HG02973 (cell line): ENCODE results near the gene CD63.

Source experiments
- ATAC-seq: cut with Tn5 transposase; IDR thresholded peaks from one replicate; pipeline ENCODE4 v1.9.1; 2021; ENCODE audit warnings: moderate library complexity; ENCODE audit not compliant: unreplicated experiment

The CD63 gene

DNA sequence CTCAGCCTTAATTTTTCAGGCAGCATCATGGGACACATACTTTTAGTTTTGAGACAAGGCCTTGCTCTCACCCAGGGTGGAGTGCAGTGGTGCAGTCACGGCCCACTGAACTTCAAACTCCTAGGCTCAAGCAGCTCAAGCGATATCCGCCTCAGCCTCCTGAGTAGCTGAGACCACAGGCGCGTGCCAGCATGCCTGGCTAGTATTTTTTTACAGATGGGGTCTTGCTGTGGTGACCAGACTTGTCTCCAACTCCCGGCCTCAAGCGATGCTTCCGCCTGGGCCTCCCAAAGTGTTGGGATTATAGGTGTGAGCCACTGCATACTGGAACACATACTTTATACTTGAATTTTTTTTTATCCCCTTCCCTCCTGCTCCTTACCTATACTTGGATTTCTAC is 5.9 kb downstream of the CD63 start:
- no peak for ATAC-seq

DNA sequence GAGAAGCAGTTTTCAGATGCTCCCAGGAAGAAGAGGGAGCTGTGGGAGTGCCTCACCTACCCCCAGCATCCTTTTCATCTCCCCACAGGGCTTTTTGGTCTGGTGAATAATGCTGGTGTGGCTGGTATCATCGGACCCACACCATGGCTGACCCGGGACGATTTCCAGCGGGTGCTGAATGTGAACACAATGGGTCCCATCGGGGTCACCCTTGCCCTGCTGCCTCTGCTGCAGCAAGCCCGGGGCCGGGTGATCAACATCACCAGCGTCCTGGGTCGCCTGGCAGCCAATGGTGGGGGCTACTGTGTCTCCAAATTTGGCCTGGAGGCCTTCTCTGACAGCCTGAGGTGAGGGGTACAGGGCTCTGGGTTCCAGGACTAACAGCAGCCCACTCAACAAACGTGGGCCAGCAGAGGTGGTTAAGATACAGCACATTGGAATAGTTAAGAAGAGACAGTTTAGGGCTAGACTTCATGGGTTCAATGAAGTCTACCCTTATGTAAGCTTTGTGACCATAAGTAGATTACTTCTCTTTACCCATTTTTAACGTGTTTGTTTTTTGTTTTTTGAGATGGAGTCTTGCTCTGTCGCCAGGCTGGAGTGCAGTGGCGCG is 7.1 kb downstream of the CD63 start:
- ATAC-seq = no peak

DNA sequence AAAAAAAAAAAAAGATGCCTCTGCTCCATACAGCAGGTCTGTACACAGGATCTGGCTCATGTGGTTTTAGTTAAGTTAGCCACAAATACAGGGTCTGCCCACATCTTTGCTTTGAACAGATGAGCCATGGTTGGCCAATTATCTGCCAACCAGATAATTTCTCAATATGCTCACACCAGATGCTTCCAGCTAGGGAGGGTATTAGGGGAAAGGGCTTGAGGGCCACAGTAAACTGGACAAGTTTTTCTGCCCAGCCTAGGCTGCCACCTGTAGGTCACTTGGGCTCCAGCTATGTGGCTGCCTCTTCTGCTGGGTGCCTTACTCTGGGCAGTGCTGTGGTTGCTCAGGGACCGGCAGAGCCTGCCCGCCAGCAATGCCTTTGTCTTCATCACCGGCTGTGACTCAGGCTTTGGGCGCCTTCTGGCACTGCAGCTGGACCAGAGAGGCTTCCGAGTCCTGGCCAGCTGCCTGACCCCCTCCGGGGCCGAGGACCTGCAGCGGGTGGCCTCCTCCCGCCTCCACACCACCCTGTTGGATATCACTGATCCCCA is 7.8 kb downstream of the CD63 start:
- ATAC-seq = no peak

DNA sequence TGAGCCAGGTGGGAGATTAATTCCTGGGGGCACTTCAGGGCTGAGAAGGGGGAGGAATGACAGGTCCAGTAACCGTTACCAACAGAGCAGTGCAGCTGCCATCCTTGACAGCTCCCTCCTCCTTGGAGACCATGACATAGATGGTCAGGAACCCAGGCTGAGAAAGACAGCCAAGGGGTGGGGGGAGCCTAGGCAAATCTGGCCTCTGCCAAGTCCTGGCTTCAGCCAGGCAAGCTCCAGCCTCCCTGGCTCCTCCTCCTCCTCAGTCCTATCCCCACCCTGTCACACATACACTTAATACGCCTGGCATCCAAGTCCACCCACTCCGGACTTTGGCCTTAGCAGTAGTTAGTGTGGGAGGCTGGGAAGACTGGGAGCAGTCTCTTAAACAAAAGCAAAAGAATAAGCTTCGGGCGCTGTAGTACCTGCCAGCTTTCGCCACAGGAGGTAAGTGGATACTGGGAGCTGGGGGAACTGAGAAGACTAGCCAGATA is 8.7 kb downstream of the CD63 start, which contains the start of gene RDH5:
Gene RDH5 (plus strand): TSS at position 323 of the 494 bp plus-strand sequence. CDS start 792 bp downstream, outside the sequence.
- ATAC-seq = no peak

DNA sequence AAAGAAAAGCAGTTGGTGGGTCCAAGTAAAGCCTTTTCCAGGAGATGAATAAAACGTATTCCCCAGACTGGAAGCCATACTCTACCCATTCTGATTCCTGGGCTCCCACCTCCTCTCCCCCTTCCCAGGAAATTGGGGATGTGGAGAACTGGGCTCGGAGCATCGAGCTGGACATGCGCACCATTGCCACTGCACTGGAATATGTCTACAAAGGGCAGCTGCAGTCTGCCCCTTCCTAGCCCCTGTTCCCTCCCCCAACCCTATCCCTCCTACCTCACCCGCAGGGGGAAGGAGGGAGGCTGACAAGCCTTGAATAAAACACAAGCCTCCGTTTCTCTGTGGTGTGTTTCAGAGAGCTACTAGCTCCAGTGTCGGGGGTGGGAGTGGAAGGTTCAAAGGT is 9.4 kb downstream of the CD63 start:
- no peak for ATAC-seq

DNA sequence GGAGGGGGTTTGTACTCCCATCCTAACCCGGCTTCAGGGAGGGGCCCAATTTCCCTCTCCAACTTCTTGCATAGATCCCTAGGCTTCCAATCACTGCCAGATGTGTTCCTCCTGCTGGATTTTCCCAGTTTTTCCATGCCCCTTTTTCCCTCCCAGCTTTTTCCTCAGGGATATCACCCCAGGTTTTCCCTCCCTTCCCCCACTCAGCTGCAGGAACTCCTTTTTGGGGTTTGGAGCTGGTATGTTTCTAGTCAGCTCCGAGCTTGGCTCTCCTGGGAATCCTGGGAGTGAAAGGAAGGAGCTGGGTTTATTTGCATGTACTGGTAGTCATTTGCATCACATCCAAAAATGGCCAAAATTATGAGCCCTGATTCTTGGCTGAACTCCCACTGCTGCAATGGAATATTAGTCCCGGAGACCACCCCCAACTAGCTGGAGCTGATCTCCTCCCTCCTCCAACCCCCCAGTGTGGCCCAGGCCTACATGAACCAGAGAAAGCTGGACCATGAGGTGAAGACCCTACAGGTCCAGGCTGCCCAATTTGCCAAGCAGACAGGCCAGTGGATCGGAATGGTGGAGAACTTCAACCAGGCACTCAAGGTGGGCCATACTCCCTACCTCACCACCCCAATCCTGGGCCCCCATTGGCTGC is 10.1 kb downstream of the CD63 start:
- ATAC-seq = no peak

DNA sequence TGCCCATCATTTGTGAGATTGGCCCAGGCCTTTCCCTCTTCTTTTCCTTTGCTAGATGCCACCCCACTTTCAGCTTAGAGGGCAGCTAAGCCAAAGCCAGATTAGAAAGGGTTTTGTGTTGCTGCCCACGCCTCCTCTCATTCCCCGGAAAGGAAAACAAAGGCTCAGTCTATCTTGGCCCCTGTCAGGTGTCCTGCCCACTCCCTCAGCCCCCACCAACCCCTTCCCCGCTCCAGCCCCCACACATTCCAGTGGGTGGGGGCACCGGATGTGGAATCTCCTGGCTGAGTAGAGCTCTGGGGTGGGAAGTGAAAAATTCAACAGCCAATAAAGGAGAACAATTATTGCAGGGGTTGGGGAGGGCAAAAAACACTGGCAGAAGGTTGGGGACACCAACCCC is 10.8 kb downstream of the CD63 start:
- ATAC-seq = no peak

DNA sequence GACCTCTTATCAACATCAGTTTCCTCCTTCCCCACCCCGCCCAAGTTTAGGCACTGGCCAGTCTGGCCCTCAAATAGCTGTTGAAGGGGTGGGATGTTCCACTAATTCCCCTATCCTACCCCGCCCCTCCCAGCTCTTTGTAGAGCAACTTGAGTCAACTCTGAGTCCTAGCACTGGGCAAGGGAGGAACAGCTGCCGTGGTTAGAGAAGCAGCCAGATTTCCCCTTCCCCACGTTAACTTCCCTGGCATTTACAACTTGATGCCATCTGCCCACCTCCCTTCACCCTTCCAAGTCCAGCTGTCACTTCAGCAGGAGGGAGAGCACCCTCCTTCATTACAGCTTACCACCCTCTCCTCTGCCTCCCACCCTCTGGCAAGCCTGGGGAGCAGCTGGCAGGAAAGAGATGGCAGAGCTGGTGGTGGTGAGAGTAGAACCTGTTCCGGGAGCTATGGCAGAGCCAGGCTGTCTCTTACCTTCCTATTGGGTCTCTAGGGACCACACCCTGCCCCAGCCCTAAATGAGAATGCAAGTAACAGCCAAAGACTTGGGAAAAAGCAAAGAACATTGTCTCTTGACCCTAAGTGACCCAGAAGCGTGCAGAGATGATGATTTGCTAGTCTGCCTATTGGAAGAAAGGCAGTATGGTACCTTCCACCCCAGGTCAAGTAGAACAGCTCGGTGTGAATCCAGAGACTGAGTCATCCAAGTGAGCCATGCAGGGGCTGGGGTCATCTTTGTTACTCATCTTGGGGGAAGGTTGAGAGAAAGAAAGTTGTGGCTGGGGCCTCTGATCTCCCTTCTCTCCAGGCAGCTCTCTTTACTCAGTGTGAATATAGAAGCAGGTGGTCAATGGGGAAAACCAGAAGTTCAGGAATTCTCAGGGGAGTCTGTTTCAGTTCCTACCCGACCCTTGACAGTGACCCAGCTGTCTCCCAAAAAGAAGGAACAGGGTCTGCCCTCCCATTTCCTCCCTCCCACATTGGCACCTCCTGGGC is 11.5 kb downstream of the CD63 start:
- no peak for ATAC-seq

DNA sequence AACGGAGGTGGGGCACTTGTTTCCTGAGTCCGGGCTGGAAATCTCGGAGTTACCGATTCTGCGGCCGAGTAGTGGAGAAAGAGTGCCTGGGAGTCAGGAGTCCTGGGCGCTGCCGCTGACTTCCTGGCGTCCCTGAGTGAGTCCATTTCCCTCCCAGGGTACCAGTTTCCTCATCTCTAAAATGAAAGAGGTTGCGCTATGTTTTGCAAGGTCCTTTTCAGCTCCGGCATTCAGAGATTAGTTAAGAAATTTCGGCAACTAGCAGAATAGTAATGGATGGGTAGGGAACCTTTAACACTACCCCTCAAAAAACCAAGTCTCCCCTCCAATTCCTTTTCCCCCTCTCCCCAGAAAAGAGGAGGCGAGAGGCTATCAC is 12.2 kb downstream of the CD63 start:
- ATAC-seq = peak; percentile 20

DNA sequence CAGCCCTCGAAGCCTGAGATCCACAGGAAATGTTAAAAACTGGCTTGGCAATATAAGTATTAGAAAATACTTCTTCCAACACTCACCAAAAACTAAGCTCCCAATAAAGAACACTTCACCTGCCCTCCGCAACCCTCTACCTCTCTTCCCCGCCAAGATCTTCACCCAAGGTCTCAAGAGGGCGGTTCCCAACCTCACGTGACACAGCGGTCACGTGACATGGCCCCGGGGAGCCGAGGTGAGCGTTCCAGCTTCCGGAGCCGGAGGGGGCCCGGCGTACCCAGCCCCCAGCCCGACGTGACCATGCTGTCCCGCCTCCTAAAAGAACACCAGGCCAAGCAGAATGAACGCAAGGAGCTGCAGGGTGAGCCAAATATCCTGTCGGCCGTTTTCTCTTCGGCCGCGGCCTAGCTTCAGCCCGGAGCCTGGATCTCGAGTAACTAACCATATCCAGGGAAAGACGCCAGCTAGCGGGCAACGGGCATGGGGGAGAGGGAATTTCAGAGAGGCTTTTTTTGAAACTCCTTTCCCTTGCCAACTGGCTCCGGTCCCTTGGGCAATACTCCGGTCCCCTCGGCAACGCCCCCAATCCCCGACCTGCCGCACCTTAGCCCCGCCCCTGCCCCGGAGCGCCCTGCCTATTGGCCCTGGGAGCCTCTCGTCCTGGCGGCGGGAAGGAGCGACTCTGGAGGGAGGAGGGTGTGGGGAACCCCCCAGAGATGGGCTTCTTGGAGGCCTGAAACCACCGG is 12.8 kb downstream of the CD63 start, which contains the start of gene BLOC1S1:
Gene BLOC1S1 (plus strand): TSS at position 214 of the 749 bp plus-strand sequence. CDS start 6 bp downstream, at position 220.
- ATAC-seq = peak; percentile 88

DNA sequence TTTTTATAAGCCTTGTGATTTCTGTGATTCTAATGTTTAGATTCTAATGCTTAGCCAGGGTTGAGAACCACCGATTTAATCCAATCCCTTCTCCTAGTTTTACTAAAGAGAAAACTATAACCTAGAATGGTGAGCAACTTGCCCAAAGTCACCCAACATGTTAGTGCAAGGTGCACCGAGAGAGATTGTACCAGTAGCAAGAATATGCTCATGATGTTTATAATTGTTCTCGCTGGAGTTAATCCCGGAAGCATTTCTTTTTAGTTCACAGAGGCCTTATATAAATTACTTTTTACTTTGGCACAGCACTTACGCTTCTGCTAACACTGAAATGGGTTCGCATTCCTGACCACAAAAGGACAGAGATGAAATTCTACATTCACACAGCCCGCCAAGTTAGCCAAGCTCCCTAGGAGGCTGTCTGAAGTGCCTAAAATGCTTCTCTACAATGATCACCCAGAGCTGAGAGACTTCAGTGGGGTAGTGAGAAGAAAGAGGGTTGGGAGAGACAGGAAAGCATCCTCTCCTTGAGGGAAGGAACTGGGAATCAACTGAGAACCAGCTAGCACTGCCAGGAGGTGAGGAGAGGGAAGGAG is 13.5 kb downstream of the CD63 start:
- ATAC-seq = peak; percentile 11

DNA sequence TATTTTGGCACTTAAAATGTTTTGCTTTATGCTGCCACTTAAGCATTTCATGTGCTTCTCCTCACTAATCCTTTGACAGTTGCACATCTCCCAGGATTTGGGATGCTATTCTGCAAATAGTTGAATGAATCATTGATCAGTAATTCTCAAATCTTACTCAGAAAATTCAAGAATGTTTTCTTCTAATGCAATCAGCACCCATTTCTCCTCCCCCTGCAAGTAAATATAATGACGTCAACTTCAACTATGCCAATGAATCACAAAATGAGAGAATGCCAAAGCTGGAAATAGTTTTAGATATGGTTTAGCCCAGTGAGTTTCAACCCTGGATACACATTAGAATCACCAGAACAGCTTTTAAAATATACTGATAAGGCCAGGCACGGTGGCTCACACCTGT is 15.1 kb downstream of the CD63 start:
- ATAC-seq = no peak

DNA sequence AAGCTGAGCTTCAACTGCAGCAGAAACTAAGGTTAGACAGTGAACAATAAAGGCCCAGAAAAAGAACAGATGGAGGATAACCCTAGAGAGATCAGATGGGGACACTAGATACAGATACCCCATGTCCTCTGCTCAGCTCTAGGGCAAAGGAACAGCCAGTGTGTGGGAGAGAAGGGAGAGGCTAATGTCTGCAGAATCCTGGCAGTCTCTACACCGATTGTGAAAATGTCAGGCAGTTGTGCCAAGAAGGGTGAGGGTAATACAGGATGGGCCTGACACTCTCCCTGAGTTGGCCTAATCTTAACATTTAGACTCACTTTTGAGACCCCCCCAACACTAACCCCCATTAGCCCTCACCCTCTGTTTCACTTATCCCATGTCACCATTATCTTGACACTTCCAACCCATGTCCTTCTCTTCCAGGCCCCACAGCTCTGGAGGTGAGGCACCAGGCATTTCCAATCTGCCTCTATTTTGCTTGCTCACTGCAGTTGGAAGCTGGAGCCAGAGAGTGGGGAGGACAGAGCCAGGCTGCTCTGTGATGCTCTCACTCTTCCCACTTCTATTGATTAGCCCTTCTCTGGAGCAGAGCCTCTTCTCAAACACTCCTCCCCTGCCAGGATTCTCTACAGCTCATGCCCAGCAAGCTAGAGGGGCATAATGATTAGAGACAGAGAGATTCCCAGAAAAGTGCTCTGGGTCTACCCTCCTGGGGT is 16.0 kb downstream of the CD63 start:
- ATAC-seq = no peak

DNA sequence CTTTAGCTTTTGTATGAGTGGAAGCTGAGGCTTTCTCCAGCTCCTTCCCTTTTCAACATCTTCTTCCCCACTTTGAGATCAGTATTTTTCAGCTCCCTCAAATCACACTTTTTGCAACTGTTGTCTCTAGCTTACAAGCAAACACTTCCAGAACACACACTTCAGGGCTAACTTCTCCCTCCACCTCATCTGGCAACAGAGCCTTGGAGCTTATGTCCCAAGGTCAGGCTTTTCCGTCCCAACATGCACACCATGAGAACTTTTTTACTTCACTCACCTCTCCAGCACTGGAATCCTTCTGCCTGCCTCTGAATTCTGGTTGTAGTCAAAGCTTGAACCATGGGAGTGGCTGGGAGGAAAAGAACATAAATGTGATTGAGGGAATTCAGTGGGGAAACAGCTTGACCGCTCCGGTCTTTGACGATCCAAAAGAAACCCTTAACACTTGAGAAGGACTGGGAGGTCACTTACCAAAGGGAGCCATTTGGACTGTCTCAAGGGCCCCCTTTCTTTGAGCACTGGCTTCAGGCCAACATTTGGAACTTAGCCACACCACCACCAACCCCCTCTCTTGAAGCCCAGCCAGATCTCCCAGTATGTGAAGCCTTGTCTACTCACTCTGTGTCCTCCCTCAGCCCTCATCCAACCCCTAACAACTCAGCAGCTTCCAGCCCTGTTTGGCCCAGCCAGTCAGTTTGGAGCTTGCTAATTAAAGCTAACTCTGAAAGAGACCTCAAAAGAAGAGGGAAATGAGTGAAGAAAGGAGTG is 16.8 kb downstream of the CD63 start:
- ATAC-seq = no peak

DNA sequence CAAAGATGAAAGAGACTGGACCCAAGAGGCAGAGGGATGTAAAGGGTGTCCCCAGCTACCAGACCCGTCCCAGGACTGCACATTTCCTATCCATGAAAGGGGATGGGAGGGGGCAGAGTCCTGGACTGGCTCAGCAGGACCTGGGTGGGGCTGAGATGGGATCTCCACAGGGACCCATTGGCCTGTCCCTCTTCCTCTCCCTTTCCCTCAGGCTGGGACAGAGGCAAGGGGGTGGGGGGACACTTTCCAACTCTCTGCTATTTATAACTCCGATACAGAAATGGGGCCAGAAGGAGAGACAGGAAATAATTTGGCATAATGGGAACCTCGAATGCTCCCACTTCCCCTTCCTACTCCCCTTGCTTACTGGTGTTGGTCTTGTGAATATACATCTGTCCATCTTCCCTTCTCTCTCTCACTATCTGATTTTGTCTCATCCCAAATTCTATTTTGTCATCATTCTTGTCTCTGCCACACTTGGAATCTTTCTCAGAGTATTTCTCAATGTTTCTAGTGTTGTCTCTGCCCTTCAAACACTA is 20.0 kb downstream of the CD63 start:
- ATAC-seq = no peak

DNA sequence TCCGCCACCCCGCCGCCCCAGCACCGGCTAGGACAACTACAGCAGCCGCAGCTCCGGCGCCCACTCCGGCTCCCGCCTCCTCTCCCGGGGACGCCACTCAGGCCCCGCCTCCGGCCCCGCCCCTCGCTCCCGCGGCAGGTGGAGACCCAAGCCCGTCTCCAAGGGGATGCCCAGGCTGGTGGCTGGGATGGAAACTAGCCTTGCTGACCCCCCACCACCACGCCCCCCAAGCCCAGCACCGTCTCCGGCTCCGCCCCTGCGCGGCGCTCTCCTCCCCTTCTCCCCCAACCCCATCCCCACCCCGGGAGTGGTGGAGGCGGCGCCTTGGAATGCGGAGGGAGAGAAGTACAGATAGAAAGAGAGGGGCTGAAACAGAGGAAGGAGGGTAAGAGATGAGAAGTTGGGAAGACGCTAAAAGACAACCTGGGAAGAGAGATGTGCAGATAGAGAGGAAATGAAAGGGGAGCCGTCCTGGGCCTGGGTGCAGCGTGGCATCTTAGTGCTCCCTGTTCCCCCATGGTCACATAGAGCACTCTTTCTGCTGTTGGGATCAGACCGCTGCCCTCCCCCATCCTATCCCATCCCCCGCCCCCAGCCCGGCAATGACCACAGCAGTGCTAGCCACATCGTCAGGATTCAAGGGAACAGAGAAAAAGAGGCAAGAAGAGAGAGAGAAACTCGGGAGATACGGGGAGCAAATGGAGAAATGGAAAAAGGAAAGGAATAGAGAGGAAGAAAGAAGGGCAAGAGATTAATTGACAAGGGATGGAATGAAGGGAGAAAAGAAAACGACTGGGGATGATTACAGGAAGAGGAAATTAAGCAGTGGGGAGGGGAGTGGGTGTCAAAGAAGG is 20.7 kb downstream of the CD63 start, which contains the start of gene ITGA7:
Gene ITGA7 (minus strand): TSS at position 64 of the 854 bp plus-strand sequence. CDS start 222 bp downstream, outside the sequence.
- ATAC-seq = no peak

DNA sequence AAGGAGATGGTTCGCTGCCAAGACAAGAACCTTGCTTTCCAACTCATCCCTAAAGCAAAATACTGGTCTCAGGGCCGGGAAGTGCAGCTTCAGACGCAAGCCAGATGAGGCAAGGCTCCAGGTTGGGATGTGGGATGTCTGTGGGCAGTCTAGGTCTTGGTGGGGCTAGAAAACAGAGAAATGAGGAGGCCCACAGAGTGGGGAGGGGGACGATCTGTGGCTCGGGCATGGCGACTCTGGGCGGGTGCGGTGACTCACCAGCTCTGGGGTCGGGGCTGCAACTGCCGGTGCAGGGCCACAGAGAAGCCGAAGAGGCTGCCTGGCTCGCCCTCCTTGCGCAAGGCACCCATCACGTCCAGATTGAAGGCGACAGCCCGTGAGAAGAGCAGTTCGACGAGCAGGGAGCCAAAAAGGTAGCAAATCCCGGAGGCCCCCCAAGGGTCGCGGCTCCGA is 21.6 kb downstream of the CD63 start:
- no peak for ATAC-seq
